ENCODE results near the gene SLC1A5.
"Not testable (repeated sequence)": the region's sequence is repeated elsewhere in the genome, so short reads cannot be mapped to it uniquely, and the experiment has no call there.

SLC1A5 gene

DNA sequence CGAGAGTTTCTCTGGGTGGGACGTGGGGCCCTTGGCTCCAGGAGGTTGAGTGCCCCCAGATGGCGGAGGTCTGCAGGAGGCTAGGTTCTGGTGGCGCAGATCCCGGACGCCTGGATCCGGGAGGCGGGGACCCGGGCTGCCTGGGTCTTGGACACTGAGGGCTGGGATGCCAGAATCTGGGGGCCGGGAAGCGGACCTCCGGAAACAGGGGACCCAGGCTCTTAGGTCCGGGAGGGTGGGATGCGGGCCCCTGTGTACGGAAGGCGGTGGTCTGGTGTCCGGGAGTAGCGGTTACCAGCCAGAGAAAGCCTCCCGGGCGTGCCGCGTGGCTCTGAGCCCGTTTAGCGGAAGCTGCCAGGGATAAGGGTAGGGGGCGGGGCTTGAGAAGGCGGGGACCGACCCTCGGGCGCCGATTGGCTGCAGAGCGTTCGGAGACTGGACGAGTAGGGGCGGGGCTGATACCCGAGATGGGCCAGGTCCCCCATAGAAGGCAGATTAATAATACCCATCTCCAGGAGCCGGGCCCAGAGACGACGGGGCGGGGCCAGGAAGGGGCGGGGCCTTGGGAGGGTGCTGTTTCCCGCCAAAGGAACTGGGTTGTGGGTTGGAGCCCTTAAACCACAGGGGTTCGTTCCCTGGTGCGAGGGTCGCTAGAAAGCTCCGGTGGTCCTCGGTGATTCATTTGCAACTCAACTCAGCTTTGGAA lies at the start of gene SLC1A5:
Gene SLC1A5, minus strand, starts transcription at position 333 of the 706 bp plus-strand sequence. CDS start 629 bp downstream, outside the sequence.
- DNase-seq, result peak; percentile 99

GRCh38 chr19:46838160-46838559 lies 49.8 kb upstream of the SLC1A5 start:
- no peak for DNase-seq

DNA sequence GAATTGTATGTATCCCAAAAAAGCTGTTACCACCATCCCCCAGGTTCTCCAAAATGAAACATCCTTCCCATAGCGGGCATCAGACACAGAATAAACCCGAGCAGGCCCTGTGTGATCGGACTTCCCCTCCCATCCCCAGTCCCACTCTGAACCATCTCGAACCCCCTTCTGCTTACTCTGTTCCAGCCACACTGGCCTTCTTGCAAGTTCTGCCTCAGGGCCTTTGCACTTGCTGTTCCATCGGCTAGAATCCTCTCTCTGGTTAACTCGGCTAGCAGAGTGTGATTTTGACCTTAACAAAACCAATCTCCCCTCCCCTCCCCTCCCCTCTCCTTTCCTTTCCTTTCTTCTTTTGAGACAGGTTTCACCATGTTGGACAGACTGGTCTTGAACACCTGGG lies 46.6 kb upstream of the SLC1A5 start:
- DNase-seq, result no peak

- no peak for DNase-seq
Measured at GRCh38 chr19:46834121-46834520, 45.7 kb upstream of the SLC1A5 start.

- no peak for DNase-seq
Measured at GRCh38 chr19:46830864-46831263, 42.5 kb upstream of the SLC1A5 start.

- DNase-seq, result peak; percentile 9
Measured at GRCh38 chr19:46828484-46828883, 40.1 kb upstream of the SLC1A5 start.

GRCh38 chr19:46825731-46826055 lies 37.3 kb upstream of the SLC1A5 start:
- no peak for DNase-seq

GRCh38 chr19:46824890-46825730 lies 36.7 kb upstream of the SLC1A5 start:
- DNase-seq, result no peak

- no peak for DNase-seq
Measured at GRCh38 chr19:46823049-46823448, 34.7 kb upstream of the SLC1A5 start.

GRCh38 chr19:46822410-46822787 lies 34.0 kb upstream of the SLC1A5 start:
- not testable (repeated sequence) for DNase-seq

DNA sequence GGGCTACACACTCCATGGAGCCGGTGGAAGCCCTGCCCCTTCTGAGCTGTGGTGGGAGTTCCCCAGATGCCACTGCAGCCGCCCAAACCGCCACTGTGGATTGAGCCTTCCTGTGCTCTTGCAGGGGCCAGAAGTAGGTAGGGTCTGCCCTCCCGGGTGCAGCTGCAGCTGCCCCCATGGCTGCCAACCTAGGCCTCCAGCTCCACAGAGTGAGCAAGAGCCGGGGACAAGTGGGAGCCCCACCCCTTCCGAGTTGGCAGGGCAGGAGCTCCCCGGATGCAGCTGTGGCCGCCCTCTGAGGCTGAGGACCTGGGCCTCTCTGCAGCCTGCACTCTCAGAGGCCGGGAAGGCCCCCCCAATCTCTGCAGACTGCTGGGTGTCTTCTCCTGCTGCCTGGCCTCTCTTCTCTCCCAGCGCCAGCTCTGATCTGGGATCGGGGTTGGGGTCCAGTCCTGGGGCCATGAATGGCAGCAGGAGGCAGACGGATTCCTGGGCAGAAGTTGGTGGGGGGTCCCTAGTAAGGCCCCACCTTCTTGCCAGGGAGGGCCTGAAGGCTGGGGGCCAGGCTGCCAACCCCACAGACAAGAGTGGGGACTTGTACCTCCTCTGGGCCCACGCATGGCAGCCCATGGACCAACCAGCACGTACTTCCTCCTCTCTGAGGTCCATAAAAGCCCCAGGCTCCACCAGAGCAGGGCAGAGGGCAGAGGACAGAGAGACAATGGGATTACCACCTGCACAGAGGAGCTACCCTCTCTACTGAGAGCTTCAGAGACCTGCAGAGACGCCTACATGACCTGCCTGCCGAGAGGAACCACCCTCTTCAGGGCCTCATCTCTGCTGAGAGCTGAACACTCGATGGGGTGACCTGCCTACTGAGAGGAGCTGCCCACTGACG lies 33.4 kb upstream of the SLC1A5 start:
- DNase-seq, result peak; percentile 74

DNA sequence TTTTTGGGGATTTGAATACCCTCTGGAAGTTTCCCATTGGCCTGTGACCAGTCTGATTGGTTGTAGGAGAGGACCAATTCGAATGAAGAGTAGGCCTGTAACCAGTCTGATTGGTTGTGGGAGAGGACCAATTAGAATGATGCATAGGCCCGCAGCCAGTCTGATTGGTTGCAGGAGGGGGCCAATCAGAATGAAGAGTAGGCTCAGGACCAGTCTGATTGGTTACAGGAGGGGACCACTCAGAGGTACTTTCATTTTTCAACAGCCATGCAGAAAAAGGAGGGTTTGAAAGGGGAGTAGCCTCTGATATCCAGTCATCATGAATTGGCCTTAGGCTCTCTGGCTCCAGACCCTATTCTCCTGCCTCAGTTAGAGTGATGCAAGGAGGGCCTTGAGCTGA lies 30.4 kb upstream of the SLC1A5 start:
- no peak for DNase-seq

- DNase-seq, result no peak
Measured at GRCh38 chr19:46815833-46816627, 27.6 kb upstream of the SLC1A5 start.

DNA sequence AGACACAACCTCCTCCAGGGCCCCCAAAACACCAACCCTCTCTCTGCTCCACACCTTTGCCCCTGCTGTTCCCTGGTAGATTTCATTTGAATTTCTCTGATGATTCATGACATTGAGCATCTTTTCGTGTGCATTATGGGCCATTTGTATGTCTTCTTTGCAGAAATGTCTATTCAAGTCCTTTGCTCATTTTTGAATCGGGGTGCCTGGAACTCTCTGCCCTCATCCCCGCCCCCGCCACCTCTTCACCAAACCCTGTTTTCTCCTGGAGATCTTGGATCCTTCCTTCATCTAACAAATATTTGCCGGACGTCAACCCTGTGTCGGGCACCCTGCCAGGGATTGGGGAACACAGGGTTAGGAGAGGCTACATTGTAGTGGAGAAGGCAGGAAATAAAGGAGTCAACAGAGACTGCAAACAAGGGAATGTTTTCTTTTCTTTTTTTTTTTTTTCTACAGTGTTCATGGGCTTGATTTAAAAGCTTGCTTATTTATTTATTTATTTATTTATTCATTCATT lies 25.5 kb upstream of the SLC1A5 start:
- no peak for DNase-seq

GRCh38 chr19:46812977-46813838 lies 24.8 kb upstream of the SLC1A5 start:
- no peak for DNase-seq

DNA sequence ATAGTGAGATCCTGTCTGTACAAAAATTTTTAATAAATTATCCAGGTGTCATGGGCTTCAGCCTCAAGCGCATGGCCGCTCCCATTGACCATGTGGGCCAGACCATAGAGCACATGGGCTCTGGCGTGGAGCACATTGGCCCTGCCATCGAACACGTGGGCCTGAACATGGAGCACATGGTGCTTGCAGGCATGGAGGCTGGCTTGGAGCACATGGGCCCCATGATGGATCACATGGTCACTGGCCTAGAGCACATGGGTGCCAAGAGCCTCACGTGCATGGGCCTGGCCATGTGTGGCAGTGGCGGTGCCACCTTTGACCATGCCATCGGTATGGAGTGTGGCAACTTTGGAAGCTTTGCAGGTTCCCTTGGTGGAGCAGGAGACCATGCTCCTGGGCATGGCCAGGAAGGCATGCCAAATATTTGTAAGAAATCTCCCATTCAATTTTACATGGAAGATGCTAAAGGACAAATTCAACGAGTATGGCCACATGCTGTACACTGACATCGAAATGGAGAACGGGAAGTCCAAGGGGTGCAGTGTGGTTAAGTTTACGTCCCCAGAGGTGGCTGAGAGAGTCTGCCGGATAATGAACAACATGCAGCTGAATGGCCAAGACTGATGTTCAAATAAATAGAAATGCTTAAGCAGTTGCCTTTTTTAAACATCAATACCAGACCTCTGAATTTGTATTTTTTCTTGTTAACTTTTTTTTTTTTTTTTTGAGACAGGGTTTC lies 21.3 kb upstream of the SLC1A5 start:
- DNase-seq, result no peak

DNA sequence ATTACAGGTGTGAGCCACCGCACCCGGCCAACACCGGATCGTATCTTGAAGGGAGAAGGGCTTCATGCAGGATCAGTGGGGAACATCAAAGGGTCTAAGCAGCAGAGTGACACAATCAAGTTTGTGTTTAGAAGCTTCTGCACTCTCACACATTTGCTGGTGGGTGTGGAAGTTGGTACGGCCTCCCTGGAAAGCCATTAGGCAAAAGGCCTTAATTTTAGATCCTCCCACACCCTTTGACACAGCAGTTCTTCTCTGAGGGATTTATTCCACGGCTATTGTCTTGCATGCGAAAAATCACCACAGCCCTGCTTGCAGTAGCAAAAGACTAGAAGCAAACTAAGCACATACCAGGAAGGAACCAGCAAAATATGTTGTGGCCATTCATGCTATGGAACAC lies 18.3 kb upstream of the SLC1A5 start:
- DNase-seq, result no peak

GRCh38 chr19:46804432-46804831 lies 16.0 kb upstream of the SLC1A5 start:
- not testable (repeated sequence) for DNase-seq

DNA sequence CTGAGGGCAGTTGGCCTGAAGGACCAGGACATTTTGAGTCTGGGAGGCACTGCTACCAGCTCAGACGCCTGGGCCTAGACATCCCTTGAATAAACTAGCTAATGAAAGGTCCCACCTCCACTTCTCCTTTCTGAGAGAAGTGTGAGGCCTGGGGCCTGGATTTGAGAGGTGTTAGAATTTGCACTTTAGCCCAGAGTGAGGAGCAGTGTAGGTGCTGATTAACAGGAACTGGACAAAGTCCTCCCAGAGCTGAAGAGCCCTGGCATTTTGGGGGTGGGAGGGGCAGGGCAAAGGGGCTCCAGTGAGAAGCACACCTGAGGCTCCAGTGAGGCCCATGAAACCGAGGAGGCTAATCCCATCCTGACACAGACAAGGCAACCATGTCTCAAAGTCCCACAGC lies 15.2 kb upstream of the SLC1A5 start:
- DNase-seq, result no peak

- DNase-seq, result no peak
Measured at GRCh38 chr19:46802152-46802551, 13.8 kb upstream of the SLC1A5 start.

DNA sequence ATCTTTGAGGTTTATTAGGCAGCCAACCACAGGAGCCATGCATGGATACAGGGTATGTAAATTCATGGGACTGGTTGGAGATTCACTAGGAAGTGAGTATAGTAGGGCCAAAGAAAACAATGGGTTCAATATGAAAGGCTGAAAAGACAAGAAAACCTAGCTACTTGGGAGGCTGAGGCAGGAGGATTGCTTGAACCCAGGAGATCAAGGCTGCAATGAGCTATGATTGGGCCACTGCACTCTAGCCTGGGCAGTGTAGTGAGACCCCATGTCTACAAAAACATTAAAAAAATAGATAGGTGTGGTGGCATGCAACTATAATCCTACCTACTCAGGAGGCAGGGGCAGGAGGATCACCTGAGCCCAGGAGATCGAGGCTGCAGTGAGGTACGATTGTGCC lies 10.3 kb upstream of the SLC1A5 start:
- no peak for DNase-seq

All from CD4-positive, alpha-beta T cell treated with Interleukin-6 for 4 hours (primary cell).